Hypothalamus (tissue), 51 donors: ENCODE measurements around the gene UBQLN1.
"Not testable (repeated sequence)": the region's sequence is repeated elsewhere in the genome, so short reads cannot be mapped to it uniquely, and the experiment has no call there.

Experiments used
- DNase-seq, 51 donors: peaks; one replicate each; lab custom pipeline; 2025; lab: John Stamatoyannopoulos, UW

UBQLN1 gene

GRCh38 chr9:83637389-83637788 lies 70.4 kb downstream of the UBQLN1 start:
- no peak for DNase-seq

- DNase-seq: no peak
These were observed 70.9 kb downstream of the UBQLN1 start for GRCh38 chr9:83636813-83637212.

- no peak for DNase-seq
These were observed 74.1 kb downstream of the UBQLN1 start for GRCh38 chr9:83633676-83634075.

- DNase-seq: no peak
These were observed 74.5 kb downstream of the UBQLN1 start for GRCh38 chr9:83633255-83633654.

DNA sequence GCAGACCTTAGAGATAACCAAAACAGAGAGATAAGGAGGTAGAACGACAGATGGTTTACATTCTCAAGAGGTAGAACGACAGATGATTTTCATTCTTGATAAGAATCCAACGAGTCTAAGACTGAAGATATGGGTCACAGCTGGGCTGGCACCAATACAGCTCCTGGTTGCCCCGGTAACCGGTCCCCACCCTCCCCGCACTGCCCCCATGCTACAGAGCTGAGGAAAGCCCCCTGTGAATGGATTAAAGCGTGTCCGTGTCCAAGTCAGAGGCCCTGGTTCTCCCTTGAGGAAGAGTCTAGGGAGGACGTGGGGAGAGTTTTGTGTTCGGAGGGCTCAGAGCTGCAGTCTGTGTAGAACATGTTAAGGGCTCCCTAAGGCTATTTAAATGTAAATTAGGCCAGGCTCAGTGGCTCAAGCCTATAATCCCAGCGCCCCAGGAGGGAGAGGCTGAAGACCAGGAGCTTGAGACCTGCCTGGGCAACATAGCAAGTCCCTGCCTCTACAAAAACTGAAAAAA lies 76.8 kb downstream of the UBQLN1 start:
- DNase-seq: peak in 3 of 51 donors; percentile 3 to 9 (median 4)

DNA sequence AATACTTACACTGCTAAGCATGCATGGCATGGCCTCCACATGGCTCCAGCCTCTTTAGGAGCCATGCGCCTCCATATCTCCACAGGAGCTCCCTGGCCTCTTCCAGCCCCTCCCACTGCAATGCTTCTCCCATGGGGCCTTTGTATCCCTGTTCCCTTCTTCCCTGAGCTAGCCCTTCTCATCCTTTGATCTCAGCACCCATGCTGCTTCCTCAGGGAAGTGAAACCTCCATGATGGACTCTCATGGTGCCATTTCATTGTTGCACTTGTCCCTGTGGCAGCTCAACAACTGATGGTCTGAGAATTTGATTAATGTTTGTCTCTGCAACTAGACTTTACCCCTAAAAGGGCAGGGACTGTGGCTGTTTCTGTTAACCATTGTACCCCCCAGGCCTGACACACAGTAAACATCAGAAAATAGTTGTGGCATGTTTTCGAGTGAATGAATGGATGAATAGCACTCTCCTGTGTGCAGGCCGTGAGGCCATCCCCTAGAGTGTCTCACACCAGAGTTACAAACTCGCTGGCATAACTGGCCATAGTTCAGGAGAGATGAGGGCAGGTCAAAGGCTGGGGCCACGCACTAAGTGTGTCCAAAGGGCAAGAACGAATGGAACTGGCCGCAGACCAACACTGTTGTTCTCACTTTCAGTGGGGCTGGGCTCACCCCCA lies 78.2 kb downstream of the UBQLN1 start:
- no peak for DNase-seq

- no peak for DNase-seq
These were observed 79.2 kb downstream of the UBQLN1 start for GRCh38 chr9:83628540-83628939.

DNA sequence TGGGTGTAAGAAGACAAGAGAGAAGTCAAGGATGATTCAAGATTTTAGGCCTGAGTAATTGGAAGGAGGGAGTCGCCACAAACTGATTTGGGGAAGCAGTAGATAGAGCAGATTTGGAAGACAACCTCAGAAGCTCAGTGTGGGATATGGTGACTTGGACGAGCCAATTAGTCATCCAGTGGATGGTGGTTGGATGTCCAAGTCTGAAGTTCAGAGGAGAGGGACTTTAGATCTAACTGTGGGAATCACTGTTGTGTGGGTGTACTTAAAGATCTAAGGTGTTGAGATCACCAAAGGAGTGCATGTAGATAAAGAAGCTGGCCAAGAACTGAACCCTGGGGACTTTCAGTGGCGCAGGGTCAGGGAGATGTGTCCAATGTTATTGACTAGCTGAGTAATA lies 82.6 kb downstream of the UBQLN1 start:
- DNase-seq: no peak

- DNase-seq: peak in 2 of 51 donors; percentile 13 to 40
These were observed 84.1 kb downstream of the UBQLN1 start for GRCh38 chr9:83623679-83624076.

- DNase-seq: peak in 46 of 51 donors; percentile 28 to 88 (median 60)
These were observed 84.6 kb downstream of the UBQLN1 start, which contains the start of gene IDNK for GRCh38 chr9:83622939-83623678. TSS of gene IDNK (plus strand) at chr9:83623143. CDS start at chr9:83623172, 29 bp downstream.

DNA sequence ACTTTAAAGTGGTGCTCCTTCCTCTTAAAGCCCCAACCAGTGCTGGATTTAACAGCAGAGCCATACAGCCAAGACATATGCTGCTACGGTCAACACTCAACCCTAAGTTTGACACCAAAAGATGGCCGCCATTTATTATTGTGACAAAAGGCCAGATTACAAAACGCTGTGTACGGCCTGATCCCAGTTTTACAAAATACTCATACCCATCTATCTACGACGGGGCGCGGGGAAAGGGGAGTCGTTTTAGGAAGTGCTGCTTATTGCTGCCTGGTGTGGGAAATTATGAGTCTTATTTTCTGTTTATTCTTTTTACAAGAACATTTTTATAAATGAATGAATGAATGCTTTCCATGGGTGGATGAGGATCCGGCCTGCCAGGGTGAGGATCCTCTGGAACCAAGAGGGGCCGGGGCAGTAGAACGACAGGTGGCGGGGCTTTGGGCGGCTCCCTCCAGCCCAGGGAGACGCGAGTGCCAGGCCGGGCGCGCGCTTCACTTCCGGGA lies 85.3 kb downstream of the UBQLN1 start:
- peak in 3 of 51 donors; percentile 27 to 57 (median 41) for DNase-seq

GRCh38 chr9:83620841-83621636 lies 86.7 kb downstream of the UBQLN1 start:
- DNase-seq: peak in 21 of 51 donors; percentile 3 to 53 (median 19)

- no peak for DNase-seq
These were observed 90.5 kb downstream of the UBQLN1 start for GRCh38 chr9:83617299-83617698.

- DNase-seq: not testable (repeated sequence)
These were observed 94.5 kb downstream of the UBQLN1 start for GRCh38 chr9:83613298-83613697.
